22Rv1 (cell line): Measurements from ENCODE around the gene BIRC7.
A peak's percentile ranks its signal among the peaks of the same experiment; 100 is the strongest.

ENCODE experiments used
- H3K27ac ChIP-seq: fragments of 450-650 bp; 2 replicates; pipeline ENCODE4 v1.5.1; 2017
- ZFX ChIP-seq: fragments of 450-650 bp; IDR thresholded peaks from 2 replicates; pipeline ENCODE4 v1.6.1; 2017; ENCODE audit warnings: antibody characterized with exemption, borderline replicate concordance
- TF ChIP-seq, protein P1 (sequence below): fragments of 450-650 bp; IDR thresholded peaks from 2 replicates; pipeline ENCODE4 v1.5.1; 2017; ENCODE audit warnings: mild to moderate bottlenecking

The BIRC7 gene

DNA sequence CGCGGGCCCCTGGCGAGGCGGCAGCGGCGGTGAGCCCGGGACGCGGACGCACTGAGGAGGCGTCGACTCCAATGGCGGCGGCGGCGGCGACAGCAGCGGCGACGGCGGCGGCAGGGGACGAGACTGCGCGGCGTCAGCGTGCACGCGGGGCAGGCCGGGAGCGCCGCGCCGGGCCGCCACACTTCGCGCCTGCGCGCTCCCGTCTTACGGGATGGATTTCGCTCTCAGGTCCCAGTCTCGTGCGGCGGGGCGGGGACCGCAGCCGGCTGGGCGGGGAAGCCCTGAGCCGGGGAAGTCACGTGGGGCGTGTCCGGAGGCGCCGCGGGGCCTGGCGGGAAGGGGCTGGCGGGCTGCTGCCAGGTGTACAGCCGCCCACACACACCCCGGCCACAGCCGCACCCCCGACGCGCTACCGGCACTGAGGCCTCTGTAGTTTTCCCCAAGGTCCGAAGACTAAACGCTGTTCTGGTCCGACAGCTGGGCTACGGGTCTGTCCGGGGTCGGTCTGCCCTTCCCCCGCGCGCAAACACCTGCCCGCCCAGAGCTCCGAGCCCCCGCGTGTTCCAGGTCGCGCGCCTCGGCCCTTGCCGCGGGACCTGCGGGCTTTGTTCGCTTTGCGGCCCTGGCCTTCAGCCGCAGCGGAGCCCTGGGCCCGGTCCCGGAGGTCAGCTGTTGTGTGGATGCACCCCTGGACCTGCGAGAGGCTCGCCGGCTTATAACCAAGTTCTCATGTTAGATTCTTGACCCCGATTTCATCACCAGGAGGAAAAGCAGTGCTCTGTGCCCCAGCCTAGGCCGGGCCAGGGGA is 19.5 kb upstream of the BIRC7 start, which contains the start of gene YTHDF1:
Gene YTHDF1, minus strand, starts transcription at position 91 of the 808 bp plus-strand sequence. CDS start 239 bp downstream, outside the sequence.
- TF ChIP-seq, protein P1, sequence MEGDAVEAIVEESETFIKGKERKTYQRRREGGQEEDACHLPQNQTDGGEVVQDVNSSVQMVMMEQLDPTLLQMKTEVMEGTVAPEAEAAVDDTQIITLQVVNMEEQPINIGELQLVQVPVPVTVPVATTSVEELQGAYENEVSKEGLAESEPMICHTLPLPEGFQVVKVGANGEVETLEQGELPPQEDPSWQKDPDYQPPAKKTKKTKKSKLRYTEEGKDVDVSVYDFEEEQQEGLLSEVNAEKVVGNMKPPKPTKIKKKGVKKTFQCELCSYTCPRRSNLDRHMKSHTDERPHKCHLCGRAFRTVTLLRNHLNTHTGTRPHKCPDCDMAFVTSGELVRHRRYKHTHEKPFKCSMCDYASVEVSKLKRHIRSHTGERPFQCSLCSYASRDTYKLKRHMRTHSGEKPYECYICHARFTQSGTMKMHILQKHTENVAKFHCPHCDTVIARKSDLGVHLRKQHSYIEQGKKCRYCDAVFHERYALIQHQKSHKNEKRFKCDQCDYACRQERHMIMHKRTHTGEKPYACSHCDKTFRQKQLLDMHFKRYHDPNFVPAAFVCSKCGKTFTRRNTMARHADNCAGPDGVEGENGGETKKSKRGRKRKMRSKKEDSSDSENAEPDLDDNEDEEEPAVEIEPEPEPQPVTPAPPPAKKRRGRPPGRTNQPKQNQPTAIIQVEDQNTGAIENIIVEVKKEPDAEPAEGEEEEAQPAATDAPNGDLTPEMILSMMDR, result no peak
- TF ChIP-seq ZFX, result no peak
- H3K27ac ChIP-seq, result peak within 1 kb of the TSS; percentile 82

DNA sequence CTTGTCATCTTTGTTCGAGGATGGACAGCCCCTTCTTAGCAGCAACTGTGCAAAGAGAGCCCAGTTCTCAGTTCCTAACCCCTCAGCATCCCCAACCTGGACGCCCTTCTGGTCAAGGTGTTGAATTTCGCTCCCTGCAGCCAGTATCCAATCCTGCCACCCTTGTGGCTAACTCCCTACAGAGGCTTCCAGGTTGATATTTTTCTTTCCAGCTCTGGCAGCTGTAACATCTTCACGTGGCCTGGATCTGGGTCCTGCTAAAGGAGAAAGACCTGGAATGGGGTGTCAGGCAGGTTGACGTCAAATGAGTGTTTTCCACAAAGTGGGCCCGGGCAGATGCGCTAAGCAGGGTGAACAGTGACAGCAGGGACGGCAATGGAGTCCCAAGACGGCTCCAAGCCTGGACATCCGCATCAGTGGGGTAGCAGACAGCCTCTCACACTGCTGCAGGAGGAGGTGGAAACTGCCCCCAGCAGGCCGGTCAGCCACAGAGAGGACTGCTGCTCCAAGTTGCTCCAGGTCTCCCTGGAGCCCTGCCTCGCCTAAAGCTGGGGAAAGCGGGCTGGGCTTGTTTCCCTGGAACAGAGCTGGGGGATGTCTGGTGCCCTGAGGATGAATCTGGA is 18.7 kb upstream of the BIRC7 start:
- TF ChIP-seq, protein P1, result no peak
- no peak for TF ChIP-seq ZFX
- H3K27ac ChIP-seq, result peak overlapping the region; percentile 82

DNA sequence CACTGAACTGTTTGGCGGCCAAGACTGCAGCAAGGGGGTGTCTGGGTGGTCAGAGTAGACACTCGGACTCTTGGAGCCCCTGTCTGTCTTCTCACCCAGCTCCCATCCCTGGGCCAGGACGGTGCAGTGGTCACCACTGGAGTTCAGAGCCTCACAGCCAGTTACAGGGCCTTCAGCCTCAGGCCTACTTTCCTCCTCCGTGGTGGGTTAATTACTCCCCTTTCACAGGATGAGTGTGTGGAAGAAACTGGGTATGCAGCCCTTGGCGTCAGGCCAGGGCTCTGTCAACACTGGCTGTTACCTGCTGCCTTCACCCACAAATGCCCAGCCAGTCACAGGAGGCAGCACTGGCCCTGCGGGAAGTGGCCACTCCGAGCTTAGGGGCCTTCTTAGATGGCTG is 18.0 kb upstream of the BIRC7 start:
- H3K27ac ChIP-seq, result no peak overlapping the region
- no peak for TF ChIP-seq ZFX
- TF ChIP-seq, protein P1, result no peak

DNA sequence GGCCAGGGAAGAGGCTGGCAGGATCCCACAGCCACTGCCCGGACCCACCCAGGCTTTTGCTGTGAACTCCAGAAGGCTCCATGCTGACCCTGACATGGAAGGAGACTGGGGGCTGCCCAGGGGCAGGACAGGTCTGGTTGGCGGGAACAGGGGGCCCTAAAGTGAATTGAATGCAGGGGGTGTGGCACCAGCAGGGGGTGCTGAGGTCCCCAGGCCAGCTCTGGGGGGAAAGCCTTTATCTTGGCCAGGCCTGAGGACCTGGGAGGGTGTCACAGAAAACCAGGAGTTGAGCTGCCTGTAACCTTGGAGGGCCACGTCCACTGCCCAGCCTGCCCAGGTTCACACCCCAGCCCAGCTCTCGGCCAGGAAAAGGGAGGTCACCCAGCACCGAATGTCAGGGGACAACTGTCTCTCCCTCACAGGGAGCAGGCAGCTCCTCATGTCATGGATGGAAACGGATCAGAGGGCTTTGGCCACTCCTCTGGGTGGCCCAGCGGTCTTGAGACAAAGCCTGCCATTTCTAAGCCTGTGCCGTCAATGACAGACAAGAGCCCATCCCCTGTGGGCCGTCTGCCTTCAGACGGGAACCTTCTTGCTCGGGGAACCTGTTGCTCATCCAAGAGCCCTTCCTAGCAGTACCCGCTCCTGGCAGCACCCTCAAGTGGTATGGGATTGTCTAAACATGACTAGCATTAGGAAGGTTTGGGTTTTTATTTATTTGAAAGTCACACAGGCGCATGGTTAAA is 16.8 kb upstream of the BIRC7 start:
- TF ChIP-seq ZFX, result no peak
- TF ChIP-seq, protein P1, result no peak
- H3K27ac ChIP-seq, result no peak overlapping the region

DNA sequence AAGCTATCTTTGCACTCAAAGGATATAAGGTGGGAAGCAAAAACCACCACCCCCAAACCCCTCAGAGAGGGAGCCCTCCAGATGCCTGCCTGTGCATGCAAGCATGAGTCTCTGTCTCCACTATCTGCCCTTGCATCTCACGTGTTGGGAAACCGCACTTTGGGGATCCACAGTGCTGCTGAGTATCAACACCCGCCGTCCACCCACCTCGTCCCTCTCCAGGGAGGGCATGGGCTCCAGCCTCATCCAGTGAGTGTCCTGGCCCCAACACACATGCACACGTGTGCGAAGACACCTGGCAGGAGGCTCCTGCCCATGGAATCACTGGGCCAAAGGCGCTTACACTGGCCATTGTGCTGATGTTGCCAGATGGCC is 16.3 kb upstream of the BIRC7 start:
- H3K27ac ChIP-seq, result no peak overlapping the region
- TF ChIP-seq ZFX, result no peak
- TF ChIP-seq, protein P1, result no peak

DNA sequence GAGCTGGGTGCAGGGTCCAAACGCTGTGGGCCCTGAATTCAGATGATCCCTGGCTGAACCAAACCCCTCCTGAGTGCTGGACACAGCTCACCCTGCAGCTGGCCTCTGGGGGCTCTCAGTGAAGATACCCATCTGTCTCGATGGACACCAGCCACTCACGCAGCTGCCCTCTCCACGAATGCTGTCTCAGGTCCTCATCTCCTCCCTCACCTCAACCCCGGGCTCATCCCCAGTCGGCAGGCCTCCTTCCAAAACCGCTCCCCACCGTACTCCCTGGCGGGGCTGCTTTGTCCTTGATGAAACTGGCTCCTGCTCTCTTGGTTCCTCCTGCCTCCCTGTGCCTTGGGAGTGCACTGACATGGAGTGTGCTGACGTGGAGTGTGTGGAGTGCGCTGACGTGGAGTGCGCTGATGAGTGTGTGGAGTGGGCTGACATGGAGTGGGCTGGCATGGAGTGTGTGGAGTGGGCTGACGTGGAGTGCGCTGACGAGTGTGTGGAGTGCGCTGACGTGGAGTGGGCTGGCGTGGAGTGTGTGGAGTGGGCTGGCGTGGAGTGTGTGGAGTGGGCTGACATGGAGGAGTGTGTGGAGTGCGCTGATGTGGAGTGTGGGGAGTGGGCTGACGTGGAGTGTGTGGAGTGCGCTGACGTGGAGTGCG is 15.7 kb upstream of the BIRC7 start:
- no peak for TF ChIP-seq ZFX
- TF ChIP-seq, protein P1, result no peak
- no peak overlapping the region for H3K27ac ChIP-seq
